GM19463 (cell line): ENCODE measurements around the gene APEX2.
"Not testable (repeated sequence)": the region's sequence is repeated elsewhere in the genome, so short reads cannot be mapped to it uniquely, and the experiment has no call there.

Experiments used
- ATAC-seq: cut with Tn5 transposase; IDR thresholded peaks from one replicate; pipeline ENCODE4 v1.9.1; 2021; ENCODE audit warnings: mild to moderate bottlenecking, moderate library complexity; ENCODE audit not compliant: unreplicated experiment

Gene APEX2, protein sequence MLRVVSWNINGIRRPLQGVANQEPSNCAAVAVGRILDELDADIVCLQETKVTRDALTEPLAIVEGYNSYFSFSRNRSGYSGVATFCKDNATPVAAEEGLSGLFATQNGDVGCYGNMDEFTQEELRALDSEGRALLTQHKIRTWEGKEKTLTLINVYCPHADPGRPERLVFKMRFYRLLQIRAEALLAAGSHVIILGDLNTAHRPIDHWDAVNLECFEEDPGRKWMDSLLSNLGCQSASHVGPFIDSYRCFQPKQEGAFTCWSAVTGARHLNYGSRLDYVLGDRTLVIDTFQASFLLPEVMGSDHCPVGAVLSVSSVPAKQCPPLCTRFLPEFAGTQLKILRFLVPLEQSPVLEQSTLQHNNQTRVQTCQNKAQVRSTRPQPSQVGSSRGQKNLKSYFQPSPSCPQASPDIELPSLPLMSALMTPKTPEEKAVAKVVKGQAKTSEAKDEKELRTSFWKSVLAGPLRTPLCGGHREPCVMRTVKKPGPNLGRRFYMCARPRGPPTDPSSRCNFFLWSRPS

DNA sequence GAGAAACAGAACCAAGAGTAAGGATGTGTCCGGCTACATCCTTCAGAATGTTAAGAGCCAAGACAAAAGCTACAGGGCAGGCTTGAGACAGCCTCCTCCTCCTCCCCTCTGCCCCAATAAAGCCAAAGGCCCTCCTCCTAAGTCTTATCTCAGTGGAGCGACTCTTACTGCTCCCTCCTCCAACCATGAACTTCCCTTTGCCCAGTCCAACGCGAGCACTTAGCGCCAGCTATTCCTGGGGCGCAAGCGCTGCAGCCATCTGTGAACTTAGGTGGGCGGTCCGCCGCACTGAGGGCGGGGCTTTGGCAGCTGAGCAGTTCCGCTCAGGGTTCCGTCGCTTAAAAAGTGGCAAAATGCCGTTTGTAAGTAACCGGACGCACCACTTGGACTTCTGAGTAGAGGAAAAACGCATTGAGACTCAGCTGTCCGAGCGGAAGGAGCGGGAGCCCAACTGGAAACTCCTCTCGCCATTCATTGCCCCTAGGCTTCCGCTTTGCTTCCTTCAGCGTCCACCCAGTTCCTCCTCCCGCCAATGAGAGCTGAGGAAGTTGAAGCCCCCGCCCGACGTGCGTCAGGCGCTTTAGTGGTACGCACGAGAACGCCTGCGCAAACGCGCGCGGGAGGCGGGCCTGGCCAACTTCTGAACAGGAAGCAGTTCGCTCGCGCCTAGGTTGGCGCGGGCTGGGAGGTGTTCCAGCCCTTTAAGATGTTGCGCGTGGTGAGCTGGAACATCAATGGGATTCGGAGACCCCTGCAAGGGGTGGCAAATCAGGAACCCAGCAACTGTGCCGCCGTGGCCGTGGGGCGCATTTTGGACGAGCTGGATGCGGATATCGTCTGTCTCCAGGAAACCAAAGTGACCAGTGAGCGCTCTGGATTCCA, at the start of gene APEX2:
Gene APEX2 (plus strand): TSS at position 647 of the 882 bp plus-strand sequence. CDS start 60 bp downstream, at position 707.
- peak; percentile 90 for ATAC-seq

DNA sequence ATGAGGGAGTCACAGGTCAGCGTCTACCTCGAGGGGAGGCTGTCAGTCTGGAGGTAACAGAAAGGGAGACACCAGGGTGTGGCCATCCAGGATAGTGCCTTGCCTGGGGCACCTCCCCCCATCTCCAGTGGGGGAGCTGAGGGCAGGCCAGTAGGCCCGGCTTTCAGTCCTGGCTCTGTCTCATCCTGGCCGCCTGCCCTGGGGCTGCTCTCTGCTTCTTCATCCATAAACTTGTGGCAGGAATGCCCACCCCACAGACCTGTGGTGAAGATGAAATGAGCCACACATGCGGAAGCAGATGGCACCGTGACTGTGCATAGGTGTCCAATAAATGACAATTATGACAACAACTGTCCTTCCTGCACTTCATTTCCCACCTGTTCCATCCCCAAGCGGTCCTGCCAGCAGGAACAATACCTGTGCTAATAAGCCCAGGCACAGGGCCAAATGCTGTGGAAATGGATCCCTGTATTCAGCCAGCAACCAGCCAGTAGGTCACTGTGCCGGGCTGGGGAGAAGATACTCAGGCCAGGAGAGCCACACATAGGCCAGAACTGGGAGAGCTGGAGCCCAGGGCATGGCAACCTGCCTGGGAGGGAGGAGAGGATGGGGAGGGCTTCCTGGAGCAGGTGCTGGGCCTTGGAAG, 49.3 kb upstream of the APEX2 start:
- ATAC-seq = no peak

DNA sequence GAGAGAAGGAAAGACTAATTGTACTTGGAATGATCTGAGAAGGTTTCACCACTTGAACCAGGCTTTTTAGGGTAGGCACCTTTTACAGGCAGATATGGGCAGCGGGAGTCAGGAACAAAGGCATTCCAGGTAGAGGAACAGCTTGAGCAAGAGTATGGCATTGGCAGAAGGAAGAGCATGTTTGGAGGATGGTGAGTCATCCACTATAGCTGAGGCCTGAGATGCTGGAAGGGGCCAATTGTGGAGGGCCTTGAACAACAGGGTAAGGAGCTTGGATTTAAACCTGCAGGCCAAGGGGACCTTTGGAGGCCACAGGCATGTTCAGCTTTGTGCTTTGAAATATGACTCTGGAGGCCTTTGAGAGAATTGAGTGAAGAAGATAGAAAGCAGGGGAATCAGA, 38.4 kb upstream of the APEX2 start:
- no peak for ATAC-seq

DNA sequence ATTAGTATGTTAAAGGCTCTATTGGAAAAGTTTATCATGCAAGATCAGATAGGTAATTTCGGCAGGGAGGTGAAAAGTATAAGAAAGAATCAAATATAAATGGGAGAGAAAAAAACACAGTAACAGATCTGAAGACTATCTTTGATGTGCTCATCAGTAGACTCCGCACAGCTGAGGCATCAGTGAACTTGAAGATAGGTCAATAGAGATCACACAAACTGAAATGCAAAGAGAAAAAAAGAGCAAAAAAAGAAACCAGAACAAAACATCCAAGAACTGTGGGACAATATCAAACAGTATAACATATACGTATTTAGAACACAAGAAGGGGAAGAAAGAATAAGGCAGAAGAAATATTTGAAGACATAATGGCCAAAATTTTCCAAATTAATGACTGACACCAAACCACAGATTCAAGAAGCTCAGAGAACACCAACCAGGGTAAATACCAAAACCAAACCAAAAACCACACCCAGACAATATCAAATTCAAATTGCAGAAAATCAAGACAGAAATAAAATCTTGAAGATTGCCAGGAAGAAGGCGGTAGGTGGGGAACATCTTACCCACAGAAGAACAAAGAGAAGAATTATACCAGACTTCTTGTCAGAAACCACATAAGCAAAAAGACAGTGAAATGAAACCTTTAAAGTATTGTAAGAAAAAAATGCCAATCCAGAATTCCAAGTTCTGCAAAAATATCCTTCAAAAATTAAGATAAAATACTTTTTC, 35.2 kb upstream of the APEX2 start:
- no peak for ATAC-seq

DNA sequence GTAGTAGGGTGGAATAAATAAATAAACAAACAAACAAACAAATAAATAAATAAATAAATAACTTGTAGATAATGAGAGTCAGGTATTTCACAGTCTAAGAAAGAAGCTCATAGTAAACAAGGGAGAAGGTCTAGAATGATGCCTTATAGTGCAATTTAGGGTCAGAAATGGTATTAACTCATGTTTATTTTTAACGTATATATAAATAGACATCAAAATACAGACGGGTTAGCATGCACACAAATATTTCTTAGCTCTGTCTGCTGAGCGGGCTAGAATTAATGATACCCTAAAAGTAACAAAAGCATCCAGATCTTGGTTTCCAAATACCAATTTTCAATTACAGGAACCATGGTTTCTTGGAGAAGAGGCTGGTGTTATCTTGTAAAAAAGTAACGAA, 22.8 kb upstream of the APEX2 start:
- no peak for ATAC-seq

DNA sequence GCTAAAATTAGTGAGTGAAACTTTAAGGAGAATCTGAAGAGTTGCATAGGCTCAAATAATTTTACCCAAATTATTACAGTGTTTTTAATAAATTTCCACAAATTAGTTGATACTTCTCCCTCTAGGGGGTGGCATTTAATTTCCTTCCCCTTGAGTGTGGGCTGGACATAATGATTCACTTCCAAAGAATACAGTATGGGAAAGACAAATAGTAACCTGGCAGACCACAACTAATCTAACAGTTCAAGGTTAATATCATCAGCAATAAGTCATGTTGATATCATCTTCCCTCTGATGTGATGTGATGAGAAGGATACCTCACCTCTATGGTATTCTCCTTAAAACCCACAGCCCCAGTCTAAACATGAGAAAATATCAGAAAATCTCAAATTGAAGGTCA, 21.7 kb upstream of the APEX2 start:
- no peak for ATAC-seq

DNA sequence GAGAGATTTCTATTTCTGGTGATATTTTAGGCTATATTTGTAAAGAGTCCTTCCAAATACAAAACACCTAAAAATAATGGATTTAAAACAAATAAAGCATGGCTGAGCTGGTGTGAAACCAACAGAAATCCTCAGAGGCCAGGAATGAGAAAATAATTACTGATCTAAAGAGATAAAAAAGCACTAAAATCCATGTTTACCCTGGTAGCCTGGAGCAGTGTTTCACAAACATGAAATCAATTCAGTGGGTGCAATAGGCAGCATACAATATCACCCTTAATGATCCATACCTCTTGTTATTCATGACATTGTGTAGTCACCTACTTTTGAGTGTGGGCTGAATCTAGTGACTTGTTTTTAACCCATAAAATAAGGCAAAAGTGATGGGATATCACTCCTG, 20.7 kb upstream of the APEX2 start:
- ATAC-seq = no peak

DNA sequence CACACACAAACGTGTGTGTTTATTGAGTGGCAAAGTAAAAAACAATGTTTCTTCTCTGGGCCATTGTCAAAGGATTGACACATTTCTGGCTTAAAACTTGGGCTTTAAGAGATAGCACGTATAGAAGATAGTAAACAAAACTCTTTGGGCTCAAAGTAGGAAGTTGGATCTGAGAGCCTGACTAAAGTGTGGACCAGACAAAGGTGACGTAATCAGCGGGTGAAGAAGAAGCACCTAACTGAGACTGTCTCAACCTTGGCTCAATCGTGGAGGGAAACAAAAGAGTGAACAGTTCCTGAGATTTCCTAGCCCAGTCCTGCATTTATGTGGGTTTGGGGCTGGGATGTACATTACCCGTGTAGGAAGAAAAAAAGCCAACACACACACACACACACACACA, 19.8 kb upstream of the APEX2 start:
- ATAC-seq = no peak

DNA sequence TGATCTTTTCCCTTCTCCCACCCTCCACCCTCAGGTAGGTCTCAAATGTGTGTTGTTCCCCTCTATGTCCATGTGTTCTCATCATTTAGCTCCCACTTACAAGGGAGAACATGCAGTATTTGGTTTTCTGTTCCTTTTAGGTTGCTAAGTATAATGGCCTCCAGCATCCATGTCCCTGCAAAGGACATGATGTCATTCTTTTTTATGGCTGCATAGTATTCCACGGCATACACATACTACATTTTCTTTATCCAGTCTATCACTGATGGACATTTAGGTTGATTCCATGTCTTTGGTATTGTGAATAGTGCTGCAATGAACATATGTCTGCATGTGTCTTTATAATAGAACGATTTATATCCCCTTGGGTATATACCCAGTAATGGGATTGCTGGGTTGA, 16.9 kb upstream of the APEX2 start:
- not testable (repeated sequence) for ATAC-seq

DNA sequence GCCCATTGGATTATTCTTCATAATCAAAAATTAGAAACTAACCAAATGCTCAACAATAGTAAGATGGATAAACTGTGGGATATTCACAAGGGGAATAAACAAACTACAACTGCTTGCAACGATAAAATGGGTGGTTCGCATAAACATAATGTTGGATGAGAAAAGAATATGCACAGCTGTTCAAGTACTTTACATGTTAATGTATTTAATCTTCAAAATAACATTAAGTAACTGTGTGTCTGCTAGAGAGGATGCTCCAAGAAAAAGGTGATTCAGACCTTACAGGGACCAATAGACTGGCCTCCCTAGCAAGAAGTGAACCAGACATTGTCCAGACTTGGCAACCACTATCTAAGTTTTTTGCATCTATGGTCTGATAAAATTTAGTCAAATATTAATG, 8.5 kb upstream of the APEX2 start:
- ATAC-seq = no peak

DNA sequence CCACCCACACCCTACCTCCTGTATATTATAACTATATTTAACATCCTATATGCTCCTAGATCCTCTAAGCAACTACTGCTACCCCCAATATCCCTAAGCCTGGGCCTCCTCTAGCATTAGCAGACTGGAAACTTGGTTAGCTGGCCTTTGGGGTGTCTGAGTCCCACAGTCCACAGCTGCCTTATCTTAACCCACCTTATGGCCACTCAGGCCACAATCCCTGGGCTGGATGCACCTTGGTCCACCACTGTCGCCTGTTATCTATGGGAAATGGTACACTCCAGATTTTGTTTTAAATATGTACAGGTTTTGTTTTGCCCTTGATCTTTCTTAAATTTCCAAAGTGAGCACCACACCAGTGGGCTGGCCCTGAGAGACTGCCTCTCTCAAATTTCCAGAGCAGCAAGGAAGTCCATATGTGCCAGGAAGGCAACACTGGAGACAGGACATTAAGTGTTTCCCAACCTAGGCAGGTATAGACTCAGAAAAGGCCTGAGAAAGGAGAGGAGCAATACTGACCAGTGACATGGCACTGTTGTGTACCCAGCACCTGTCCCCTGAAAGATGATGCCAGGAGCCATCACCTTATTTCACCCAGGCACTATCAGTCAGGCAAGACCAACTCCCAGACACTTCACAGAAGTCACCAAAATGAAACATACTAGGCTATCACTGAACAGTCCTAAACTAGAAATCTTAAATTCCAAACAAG, 7.1 kb upstream of the APEX2 start:
- ATAC-seq = no peak

DNA sequence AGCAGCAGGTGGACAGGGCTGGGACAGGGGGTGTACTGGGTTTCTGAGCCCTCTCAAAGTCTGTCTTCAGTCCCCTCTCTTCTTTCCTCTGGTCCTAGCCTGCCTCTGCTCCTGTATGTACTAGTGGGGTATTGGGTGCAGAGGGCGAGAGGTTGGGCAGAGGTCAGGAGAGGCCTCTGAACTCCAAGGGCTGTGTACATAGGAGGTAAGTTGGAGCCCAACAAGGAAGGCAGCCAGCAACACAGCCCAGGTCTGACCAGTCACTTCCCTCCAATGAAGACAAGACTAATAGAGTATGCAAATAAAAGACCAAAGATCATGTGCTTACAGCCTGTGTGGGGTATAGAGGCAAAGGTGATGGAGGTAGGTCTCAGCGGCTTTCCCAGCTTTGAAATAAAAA, 6.1 kb upstream of the APEX2 start, which contains the start of gene PFKFB1:
Gene PFKFB1 (minus strand): TSS at position 90 of the 400 bp plus-strand sequence. CDS start 181 bp downstream, outside the sequence.
- ATAC-seq = no peak

DNA sequence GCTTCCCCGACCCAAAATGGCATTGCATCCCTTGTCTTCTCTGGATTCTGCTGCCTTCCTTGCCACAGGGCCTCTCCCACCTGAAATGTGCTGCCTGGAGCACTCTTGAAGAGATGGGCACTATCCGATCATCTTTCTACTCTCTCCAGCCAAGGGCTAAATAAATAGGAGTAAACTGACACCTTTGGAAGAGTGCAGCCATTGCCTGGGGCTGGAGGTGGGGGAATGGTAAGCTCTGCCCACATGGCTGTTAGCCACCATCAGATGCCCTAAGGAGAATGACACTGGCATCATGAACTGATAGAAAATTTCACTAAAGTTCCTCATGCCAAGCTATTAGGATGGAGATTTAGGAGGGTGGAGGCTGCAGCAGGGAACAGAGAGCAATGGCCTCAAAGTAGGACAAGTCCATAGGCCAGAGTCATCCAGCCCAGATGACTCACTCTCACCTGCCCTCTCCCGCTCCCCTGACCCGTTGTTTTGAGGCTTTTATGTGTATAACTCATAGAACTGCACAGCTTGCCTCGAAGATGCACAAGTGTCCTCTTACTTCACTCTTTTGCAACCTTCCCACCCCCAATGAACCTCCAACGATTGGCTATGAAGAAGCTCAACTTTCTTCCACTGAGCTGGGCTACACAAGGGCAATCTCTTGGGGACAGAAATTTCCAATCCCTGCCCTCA, 5.4 kb upstream of the APEX2 start:
- ATAC-seq = no peak

DNA sequence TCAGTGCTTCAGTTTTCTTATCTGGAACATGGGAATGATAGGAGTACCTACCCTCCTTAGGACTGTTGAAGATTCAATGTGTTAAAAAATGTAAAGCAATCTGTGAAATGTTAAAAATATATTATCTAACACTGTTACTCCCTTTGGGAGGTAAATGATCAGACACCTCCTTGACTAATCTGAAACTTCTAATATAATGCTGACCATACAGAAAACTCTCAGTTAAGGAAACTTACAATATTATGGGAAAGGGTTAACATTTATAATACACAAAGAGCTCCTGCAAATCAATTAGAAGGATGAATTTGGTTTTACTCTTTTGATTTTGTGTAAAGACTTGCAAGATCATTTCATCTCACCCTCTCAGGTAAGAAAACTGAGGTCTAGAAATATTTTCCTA, 4.5 kb upstream of the APEX2 start:
- ATAC-seq = no peak

DNA sequence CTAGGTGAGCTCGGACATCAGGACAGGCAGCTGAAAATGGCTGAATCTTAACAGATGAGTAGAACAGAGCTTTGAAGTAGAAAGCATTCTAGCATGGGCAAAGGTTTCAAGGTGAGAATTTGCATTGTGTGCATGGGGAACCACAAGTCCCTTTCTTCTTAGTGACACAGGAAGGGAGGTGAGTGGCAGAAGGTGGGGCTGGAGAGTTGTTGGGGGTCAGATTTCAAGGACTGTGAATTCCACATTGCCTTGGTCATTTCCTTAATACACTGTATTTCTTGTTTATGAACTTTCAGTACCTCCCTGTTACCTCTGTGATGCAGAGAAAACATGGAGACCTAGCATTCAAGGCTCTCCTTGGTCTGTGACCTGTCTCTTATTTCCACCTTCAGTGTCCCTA, 4.1 kb downstream of the APEX2 start:
- no peak for ATAC-seq

DNA sequence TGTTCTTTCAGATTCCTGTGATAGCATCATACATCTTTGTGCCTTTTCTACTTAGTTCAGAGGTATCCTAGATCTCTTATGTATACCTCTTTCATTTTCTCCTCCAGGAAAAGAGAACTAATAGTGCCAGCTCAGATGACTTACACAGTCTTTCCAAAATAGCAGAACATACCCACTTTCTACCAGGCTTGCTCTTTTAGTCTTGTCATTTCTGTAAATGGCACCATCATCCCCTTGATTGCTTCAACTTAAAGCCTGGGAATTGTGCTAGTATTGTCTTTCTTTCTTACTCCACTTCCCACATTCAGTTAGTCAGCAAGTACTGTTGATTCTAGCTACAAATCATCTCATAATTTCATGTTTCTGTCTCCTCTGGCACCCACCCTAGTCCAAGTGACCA, 5.1 kb downstream of the APEX2 start:
- ATAC-seq = no peak

DNA sequence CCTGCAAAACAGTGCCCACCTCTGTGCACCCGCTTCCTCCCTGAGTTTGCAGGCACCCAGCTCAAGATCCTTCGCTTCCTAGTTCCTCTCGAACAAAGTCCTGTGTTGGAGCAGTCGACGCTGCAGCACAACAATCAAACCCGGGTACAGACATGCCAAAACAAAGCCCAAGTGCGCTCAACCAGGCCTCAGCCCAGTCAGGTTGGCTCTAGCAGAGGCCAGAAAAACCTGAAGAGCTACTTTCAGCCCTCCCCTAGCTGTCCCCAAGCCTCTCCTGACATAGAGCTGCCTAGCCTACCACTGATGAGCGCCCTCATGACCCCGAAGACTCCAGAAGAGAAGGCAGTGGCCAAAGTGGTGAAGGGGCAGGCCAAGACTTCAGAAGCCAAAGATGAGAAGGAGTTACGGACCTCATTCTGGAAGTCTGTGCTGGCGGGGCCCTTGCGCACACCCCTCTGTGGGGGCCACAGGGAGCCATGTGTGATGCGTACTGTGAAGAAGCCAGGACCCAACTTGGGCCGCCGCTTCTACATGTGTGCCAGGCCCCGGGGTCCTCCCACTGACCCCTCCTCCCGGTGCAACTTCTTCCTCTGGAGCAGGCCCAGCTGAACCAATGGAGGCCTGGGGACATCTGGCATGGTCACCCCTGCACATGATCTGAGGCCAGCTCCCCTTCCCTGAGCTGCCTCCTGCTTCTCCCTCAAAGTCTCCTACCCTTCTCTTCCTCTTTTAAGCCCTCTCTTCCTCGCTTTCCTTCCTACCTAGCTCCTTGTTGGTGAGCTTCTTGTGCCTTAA, 6.9 kb downstream of the APEX2 start:
- ATAC-seq = no peak

DNA sequence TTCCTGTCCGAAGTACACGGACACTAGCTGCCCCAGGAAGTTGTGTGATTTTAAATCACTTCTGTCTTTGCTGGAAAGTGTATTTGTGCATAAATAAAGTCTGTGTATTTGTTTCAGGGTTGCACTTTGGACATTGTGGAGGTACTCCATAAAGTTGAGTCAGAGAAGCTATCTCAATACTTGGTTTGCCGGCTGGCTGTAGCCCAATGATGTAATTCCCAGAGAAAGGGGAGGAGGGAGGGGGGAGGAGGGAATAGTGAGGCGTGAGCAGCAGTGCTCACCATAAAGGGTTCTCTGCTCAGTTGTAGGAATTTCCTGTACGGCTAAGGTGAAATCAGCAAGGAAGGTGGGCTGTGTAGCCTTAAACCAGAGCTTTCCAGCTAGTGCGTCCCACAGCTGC, 7.5 kb downstream of the APEX2 start:
- ATAC-seq = no peak
